Measurements from ENCODE around the gene MINPP1.
"Not testable (repeated sequence)": the region's sequence is repeated elsewhere in the genome, so short reads cannot be mapped to it uniquely, and the experiment has no call there.

MINPP1 gene

GRCh38 chr10:87578160-87578841 lies 73.6 kb downstream of the MINPP1 start:
- DNase-seq = no peak

- peak; percentile 20 for DNase-seq
These were observed 74.2 kb downstream of the MINPP1 start for GRCh38 chr10:87578842-87579401.

GRCh38 chr10:87579563-87579962 lies 74.9 kb downstream of the MINPP1 start:
- DNase-seq = no peak

DNA sequence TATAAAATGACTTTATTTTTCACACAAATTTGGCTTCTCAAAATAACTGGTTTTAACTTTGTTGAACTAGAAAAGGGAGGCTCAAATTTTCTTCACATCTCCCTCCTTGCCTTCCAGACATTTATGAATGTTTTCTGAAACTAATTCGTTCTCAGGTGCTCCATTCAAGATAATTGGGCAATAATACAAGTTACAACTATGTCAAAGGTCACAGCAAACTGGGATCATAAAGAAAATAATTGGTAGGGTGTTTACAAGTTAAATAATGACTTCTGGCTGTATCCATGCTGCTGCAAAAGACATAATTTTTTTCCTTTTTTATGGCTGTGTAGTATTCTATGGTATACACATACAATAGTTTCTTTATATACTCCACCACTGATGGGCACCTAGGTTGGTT lies 75.3 kb downstream of the MINPP1 start:
- DNase-seq = no peak

DNA sequence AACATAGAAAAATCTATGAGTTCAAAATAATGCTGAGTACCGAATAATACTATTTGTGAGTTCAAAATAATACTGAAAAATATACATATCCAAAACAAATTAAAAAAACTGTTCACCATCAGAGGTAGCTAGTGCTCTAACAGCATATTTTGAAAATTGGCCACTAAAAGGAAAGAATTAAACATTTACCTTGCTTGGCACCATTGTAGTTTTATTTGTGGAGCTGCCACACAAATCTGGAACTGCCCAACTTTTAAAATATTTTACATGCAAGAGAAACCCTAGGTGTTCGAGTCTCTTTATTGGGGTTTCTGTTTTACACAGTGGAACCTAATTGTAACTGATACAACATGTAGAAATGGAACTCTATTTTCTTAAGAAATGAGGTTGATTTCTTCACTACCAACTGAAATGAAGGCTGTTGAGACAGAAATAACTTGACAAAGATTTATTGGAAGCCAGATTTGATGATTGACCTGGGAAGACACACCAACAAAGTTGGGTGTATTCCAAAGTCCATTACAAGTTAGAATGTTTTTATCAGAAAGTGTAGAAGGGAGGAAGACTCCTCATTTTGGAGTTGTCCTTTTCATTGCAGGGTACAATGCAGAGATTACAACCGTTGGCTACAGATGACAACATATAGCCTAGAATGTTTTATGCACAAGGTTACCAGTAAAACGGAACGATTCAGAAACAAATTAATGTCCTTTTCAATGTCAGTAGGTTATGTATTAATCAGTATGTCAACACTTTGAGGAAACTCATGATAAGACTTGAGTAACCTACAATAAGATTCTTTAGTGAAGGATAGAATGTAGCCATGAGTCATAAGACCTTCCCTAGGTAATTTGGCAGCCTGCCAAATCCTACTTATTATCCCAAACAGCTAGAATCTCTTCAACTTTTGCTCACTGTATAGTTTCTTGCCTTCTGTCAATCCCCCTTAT lies 81.1 kb downstream of the MINPP1 start:
- DNase-seq = peak; percentile 7

DNA sequence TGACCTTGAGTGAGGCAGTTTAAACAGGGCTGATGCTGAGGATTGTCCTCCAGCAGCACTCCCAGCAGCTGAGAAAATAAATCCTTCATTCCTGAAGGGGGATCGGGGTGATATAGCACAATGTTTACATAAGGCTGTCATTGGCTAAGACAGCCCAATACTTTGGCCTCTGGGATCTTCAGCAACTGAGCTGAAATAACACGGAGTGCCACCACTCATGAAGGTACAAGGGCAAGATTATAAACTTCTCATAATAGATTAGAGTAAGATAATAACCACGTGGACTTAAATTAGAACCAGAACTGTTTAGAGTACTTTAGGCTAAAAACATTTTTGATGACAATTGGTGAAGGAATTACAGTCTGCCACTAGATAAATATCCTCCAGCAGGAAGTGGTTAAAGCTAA lies 85.0 kb downstream of the MINPP1 start:
- peak; percentile 64 for DNase-seq

DNA sequence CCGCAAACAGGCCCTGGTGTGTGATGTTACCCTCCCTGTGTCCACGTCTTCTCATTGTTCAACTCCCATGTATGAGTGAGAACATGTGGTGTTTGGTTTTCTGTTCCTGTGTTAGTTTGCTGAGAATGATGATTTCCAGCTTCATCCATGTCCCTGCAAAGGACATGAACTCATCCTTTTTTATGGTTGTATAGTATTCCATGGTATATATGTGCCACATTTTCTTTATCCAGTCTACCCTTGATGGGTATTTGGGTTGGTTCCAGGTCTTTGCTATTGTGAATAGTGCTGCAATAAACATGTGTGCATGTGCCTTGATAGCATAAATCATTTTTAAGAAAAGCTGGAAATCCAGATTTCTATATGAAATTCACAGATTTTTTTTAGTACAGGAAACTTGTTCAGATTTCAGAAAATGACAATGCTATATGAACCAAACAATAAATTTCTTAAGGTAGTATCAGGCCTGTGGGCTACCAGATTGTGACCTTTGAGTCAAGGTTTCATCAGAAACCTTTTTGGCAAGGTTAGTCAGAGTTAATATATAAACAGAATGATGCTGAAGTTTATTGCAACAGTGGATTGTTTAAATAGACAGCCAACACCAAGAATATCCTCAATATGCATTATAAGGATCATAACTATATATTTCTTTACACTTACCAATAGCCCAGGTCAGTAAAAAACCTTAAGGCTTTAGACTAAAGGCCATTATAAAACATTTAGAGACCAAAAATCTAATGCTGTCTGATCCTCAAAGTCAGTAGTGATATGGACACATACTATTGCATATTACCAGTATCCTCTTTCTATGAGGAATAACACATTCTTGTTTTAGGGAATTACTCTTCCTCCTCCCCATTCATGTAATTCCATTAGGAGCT lies 86.3 kb downstream of the MINPP1 start:
- peak; percentile 63 for DNase-seq

- DNase-seq = no peak
These were observed 86.8 kb downstream of the MINPP1 start for GRCh38 chr10:87591589-87591886.

DNA sequence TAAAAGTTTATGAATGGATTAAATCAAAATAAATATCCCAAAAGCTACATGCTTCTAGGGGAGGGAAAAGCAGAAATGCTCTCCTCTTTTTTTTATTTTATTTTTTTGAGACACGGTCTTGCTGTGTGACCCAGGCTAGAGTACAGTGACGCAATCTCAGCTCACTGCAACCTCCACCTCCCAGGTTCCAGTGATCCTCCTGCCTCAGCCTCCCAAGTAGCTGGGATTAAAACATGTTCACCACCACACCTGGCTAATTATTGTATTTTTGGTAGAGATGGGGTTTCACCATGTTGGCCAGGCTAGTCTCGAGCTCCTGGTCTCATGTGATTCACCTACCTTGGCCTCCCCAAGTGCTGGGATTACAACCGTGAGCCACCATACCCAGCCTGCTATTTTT lies 88.2 kb downstream of the MINPP1 start:
- DNase-seq = not testable (repeated sequence)

GRCh38 chr10:87593702-87594101 lies 89.0 kb downstream of the MINPP1 start:
- DNase-seq = peak; percentile 29

DNA sequence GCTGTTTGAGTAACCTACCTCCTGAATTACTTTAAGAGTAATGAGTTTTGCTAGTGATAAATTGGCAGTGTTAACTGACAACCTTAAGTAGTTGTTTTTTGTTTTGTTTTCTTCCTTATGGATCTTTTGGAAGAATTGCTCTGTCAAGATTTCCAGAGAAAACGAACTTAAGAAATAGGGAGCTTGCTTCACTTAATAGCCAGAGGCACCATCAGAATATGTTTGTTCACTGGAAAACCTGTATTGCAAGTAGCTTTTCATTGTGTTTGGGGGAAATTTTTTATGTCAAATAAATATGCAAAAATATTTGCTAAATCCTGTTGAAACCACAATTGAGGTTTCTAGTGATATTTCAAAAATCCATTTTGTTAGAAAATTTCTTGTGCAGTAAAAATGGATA lies 89.5 kb downstream of the MINPP1 start:
- no peak for DNase-seq

DNA sequence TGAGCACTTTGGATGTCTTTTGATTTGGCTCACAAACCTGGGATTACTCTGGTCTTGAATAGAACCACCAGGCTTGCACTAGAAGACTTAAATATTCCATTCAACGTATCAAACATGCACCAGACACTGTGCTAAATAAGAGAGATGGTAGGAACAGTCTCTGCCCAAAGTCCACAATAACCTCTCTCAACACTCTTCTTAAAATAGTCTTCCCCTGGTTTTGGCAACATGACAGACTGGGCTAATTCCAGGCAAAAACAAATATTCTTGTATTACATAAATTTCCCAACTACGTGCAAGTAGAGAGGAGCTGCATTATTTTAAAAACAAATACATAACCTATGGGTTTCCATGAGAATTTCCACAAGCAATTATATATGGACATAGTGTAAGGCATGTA lies 90.2 kb downstream of the MINPP1 start:
- no peak for DNase-seq

DNA sequence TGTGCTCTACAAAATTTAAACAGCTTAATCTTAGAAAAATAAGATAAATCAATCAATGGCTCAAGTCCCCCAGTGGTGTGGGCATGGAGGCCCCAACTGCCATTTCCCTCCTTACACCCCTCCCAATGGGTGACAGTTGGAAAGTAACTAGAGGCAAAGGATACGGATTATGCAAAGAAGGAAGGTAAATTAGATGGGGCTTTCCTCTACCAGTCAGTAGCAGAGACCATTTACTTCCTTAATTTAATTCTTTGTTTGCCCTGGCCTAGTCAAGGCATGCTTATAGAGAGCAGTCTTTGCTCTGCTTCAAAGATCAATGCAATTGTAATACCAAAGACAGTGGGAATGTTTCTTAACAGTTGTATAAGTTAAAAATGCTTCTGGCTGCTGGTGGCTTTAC lies 91.7 kb downstream of the MINPP1 start:
- no peak for DNase-seq

DNA sequence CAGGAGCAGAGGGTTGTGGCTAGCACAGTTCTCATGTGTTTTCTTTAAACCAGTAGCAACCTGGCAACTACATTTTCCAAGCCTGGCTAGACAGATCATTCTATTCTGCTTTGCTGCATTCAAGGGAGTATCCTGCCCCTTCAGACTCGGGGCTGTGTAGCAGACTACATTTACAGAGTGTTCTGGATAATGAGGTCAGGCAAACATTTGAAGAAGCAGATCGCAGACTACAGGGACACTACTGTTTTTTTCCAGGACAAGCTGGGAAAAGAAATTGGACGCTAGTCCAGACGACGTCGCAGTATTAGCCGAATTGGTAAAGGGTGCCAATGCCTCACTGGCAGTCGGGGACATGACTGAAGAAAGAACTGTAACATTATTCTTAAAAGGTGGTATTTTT lies 94.0 kb downstream of the MINPP1 start:
- DNase-seq = no peak

- no peak for DNase-seq
These were observed 95.9 kb downstream of the MINPP1 start for GRCh38 chr10:87600581-87600980.
